HT-29 (cell line): Measurements from ENCODE around the gene KDM2B. TPM values are rescaled to one million over a fixed set of nuclear protein-coding genes. Genes with fewer than 3 reads are reported as not detected.
A peak's percentile ranks its signal among the peaks of the same experiment; 100 is the strongest.

Source experiments
- DNase-seq: peaks from one replicate; pipeline ENCODE4 v3.0.0-alpha.2; 2015; ENCODE audit warnings: low spot score
- total RNA-seq: library from RNA; depleted of rRNA; stranded (reverse); fragments of >200 nt; shearing (Covaris generic); gene quantifications from 2 replicates; pipeline ENCODE4 v1.2.3, GENCODE V29; 2014

KDM2B gene
- total RNA-seq, 1 experiment from 2014 or later, result 38.4 TPM

- no peak for DNase-seq
These were observed 49.5 kb downstream of the KDM2B start for GRCh38 chr12:121531356-121531750.

GRCh38 chr12:121530600-121531355, 50.0 kb downstream of the KDM2B start:
- DNase-seq, result no peak

- DNase-seq, result no peak
These were observed 51.6 kb downstream of the KDM2B start for GRCh38 chr12:121529184-121529583.

DNA sequence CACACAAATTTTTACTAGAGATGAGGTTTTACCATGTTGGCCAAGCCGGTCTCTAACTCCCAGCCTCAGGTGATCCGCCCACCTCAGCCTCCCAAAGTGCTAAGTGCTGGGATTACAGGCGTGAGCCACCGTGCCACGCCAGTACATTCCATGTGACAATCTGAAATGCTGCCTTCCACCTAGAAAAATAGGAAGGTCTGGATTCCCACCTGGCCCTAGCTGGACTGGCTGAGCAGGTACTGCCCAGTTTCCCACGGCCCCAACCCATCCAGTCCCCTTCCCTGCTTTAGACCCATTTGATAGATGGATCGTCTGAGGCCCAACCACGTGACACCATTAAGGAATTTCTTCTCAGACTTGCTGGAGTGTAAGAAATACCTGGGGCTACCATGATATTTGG, 55.4 kb downstream of the KDM2B start:
- DNase-seq, result no peak

GRCh38 chr12:121524196-121524916, 56.5 kb downstream of the KDM2B start:
- DNase-seq, result no peak

DNA sequence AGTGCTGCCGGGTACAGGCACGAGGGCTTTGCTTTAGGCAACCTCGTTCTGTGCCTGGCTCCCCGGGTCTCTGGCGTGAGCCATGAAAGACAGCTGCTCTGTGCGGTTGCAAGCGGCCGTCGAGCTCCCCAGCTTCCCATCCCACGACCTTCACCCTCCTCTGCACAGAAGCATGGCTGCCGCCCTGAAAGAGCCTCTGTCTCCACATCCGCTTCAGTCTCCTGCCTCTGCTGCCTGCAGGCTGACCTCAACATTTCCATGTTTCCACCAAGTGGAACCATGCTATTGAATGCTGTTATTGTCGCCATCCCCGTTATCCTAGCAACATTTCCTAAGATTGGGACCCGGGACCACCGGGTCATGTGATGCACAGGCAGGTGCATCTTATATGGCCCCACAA, 57.1 kb downstream of the KDM2B start:
- DNase-seq, result no peak

GRCh38 chr12:121522971-121523370, 57.9 kb downstream of the KDM2B start:
- DNase-seq, result no peak

DNA sequence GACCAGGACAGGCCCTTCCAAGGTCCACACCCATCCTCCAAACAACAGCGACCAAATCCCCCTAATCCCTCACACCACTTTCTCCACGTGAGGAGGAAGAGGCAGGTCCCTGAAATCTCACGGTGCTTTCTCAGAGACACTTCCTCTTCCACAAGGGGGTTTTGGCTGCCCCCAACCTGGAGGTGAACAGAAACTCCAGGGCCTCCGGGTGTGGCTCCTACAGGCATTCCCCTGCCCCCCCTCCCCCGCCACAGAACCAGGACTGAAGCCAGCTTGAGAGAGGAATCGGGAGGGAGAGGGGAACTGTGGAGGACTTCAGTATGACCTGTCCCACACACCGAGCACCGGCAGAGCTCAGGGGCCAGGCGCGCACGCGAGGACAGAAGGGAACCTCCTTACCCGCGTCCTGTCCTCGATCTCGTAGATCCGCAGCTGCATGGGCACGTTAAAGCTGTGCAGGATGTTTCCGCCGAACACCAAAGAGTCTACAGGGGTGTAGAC, 60.2 kb downstream of the KDM2B start:
- DNase-seq, result no peak

GRCh38 chr12:121520119-121520518, 60.7 kb downstream of the KDM2B start:
- DNase-seq, result no peak

DNA sequence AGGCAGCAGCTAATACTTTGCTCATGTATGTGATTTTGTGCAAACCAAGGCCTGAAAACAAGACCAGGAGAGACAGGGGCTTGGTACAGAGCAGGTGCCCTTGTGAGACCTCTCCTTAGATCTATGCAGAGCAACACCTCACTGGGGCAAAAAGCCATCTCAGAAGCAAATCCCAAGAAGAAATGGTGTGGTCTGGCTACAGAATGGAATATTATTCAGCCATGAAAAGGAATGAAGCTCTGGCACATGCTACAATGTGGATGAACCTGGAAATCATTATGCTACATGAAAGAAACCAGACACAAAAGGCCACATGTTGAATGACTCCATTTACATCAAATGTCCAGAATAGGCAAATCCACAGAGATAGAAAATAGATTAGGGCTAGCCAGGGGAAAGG, 61.6 kb downstream of the KDM2B start:
- no peak for DNase-seq

- DNase-seq, result no peak
These were observed 62.2 kb downstream of the KDM2B start for GRCh38 chr12:121518656-121519055.

GRCh38 chr12:121516437-121517011, 64.3 kb downstream of the KDM2B start:
- no peak for DNase-seq

DNA sequence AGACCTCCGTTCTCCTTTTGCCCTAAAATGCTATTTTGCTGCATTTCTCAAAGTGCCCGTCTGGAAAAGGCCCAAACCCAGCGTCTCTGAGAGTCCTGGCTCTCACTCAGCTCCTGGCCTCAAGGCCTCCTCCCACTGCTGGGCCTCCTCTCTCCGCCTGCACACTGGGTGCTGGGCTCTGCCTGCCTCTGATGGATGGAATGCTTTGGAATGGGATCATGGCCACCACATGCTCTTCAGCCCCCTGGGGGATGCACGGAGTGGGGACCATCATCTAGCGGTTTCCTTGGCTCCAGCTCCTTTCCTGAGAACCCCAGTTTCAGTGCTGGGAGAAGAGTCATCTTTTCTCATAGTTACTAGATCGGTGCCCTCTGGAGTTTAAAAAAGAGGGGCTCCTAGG, 65.2 kb downstream of the KDM2B start:
- DNase-seq, result no peak

DNA sequence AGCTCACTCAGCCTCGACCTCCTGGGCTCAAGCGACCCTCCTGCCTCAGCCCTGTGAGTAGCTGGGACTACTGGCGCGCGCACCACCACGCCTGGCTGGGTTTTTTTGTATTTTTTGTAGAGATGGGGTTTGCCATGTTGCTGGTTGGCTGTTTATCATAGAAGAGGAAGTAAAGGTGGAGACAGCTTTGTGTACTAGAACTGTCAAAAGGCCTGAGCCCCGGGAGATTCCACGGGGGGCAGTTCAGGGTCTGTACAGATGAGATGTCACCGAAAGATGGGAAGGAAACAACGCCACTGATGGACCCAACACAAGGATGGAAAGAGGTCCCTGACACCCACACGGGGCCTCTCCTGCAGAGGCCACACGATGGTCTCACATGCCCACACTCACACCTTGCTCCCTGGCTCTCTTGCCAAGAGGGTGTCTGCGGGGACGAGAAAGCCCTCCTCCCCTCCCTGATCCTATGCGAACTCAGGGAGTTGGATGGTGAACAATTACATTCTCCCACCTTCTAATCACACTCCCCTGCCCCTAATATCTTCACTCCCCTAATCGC, 66.6 kb downstream of the KDM2B start:
- no peak for DNase-seq

DNA sequence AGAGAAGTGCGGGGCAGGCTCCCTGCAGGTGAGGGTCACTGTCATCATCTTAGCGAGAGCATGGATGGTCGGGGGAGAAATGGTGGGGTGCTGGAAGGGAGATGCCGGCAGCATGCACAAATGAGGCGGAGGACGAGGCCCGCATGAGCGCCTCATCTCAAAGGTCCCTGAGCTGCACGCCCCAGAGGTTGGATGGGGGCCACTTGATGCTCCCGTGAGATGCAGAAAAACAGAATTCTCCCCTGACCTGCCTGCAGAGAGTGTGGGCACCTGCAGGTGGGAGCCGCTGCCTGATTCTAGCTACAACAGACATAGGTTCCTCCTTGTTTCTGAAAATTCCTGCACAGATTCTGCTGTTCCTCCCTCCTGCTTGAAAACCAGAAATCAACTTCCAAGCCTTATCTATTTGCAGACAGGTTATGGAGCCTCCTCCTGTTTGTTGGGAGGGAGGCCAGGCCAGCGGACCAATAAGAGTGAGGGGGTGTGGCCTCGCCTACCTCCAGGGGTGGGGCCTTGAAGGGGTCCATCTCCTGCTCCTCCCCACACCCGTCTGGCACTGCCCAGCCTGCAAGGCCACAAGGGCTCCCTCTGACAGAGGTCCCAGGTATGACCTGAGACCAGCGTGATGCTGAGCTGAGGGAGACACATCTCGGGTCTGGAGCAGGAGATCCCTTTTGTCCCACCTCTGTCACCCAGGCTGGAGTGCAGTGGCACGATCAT, 67.2 kb downstream of the KDM2B start:
- DNase-seq, result peak; percentile 66

DNA sequence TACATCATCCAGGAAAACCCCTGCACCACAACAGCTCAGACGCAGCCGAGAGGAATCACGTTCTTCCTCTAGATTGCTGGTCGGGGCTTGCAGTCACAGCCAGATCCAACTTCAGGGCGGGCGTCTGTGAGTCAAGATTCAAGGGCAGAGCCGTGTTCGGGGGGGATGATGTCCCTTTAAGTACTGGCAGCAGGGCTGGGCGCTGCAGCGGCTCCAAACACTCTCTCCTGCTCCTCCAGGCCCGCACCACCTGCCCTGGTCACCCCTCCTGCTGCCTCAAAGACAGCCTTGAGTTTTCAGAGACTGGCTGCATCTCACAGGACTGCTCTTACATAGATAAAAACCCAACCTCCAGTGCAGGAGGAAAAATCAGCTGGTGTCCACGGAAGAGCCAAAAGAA, 68.3 kb downstream of the KDM2B start:
- DNase-seq, result no peak

DNA sequence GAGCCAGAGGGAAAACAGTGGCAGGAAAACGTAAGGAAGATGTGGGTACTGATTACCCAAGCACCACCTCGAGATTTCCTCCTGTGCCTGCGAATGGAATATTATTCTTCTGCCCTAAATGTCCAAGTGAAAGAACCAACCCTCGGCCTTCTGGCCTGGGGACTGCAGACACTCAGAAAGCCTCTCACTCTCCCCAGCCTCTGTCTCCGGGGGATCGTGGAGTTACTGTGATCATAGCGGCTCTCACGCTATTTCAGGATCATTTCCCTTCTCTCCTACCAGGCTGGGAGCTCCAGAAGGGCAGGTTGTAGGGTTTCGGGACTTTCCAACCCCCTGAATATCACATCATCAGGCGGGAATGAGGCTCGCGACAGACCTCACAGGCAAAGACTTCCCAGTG, 68.9 kb downstream of the KDM2B start:
- DNase-seq, result no peak

- no peak for DNase-seq
These were observed 71.5 kb downstream of the KDM2B start for GRCh38 chr12:121509339-121509738.

GRCh38 chr12:121508533-121508932, 72.3 kb downstream of the KDM2B start:
- DNase-seq, result no peak

GRCh38 chr12:121507984-121508383, 72.8 kb downstream of the KDM2B start:
- no peak for DNase-seq

GRCh38 chr12:121507245-121507644, 73.6 kb downstream of the KDM2B start:
- no peak for DNase-seq

DNA sequence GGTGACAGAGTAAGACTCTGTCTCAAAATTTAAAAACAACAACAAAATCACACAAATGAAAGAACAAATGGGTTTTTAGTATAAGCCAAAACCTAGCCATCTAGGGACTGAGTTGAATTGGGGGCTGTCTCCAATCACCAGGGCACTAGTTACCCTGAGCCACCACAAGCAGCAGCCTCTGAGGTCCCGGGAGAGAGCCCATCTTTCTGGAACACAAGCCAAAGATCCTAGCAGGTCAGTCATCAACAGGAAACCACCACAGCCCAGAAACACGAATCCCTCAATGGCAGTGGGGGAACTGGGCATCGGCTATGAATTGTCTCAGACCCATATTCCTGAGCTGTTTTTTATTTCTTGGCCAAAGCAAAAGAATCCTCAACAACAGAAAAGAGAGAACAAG, 75.3 kb downstream of the KDM2B start:
- no peak for DNase-seq
